Measurements from ENCODE around the gene SHISA6. TPM values are rescaled to one million over a fixed set of nuclear protein-coding genes. Genes with fewer than 3 reads are reported as not detected.

SHISA6 gene
- total RNA-seq, 8 experiments from 2014 or later: 0.14 to 23.0 (median 7.9) TPM

DNA sequence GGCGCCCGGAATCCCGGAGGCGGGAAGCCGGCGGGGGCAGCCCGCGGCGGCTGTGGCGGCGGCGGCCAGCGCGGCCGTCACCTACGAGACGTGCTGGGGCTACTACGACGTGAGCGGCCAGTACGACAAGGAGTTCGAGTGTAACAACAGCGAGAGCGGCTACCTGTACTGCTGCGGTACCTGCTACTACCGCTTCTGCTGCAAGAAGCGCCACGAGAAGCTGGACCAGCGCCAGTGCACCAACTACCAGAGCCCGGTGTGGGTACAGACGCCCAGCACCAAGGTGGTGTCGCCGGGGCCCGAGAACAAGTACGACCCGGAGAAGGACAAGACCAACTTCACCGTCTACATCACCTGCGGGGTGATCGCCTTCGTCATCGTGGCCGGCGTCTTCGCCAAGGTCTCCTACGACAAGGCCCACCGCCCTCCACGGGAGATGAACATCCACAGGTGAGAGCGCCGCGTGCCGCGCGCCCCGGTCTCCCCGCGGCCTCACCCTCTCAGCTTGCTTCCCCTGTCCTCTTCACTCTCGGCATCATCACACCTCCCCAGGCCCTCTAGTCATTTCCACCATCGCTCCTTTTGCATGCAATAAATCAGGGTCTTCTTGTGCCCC, 706 bp downstream of the SHISA6 start:
- in situ Hi-C loops (cut with MboI; ENCODE audit: low pct_unique_long_range_greater_than_20kb in 2 of 9, low sequenced_read_pairs in 9 of 9, unreplicated experiment in 9 of 9): loop anchor here in 2 of 9 experiments (25.0 kb wide), 2 partner anchors 371 to 396 kb away; no protein-coding TSS in a partner anchor
- peak overlapping the region; percentile 60 to 73 (median 71) for H3K4me3 ChIP-seq
- peak overlapping the region in 1 of 2 donors; percentile 60 for H3K27ac ChIP-seq
- H3K4me1 ChIP-seq (replicated peaks in 1 of 2): peaks cover 42 to 57% of the 10 kb centered on the region in 2 donors
- WGBS, 10 experiments: 4 to 58% methylated on average over 5 to 6 of the region's 58 CpGs; no CpG with 5 or more reads in 8 of the 10 experiments
- no peak for ATAC-seq (replicated peaks in 6 of 8)

GRCh38 chr17:11242411-11242810, 1.4 kb downstream of the SHISA6 start:
- WGBS, 10 experiments: 40 to 100% (median 79%) methylated on average over 1 to 7 of the region's 9 CpGs; no CpG with 5 or more reads in 1 of the 10 experiments
- ATAC-seq (replicated peaks in 6 of 8): no peak
- peak overlapping the region; percentile 60 to 73 (median 71) for H3K4me3 ChIP-seq
- in situ Hi-C loops (cut with MboI; ENCODE audit: low pct_unique_long_range_greater_than_20kb in 2 of 9, low sequenced_read_pairs in 9 of 9, unreplicated experiment in 9 of 9): loop anchor here in 2 of 9 experiments (25.0 kb wide), 2 partner anchors 370 to 395 kb away; no protein-coding TSS in a partner anchor
- peaks cover 49 to 64% of the 10 kb centered on the region in 2 donors for H3K4me1 ChIP-seq (replicated peaks in 1 of 2)
- H3K27ac ChIP-seq: no peak overlapping the region

GRCh38 chr17:11244776-11245175, 3.8 kb downstream of the SHISA6 start:
- peak in 4 of 8 experiments; percentile 7 to 31 (median 16) for ATAC-seq (replicated peaks in 6 of 8)
- Histone ChIP-seq H3K4me3 (no peak overlapping the region), H3K27ac (peak overlapping the region in 1 of 2 donors; percentile 26), H3K4me1 (replicated peaks in 1 of 2) (peaks cover 63 to 72% of the 10 kb centered on the region in 2 donors)
- WGBS, 10 experiments: 27 to 83% (median 67%) methylated on average over 1 to 5 of the region's 6 CpGs; no CpG with 5 or more reads in 3 of the 10 experiments
- in situ Hi-C loops (cut with MboI; ENCODE audit: low pct_unique_long_range_greater_than_20kb in 2 of 9, low sequenced_read_pairs in 9 of 9, unreplicated experiment in 9 of 9): loop anchor here in 2 of 9 experiments (25.0 kb wide), 2 partner anchors 368 to 393 kb away; no protein-coding TSS in a partner anchor

GRCh38 chr17:11245187-11245586, 4.2 kb downstream of the SHISA6 start:
- Histone ChIP-seq H3K4me3 (no peak overlapping the region), H3K4me1 (replicated peaks in 1 of 2) (peaks cover 67 to 76% of the 10 kb centered on the region in 2 donors), H3K27ac (peak overlapping the region; percentile 21 to 26)
- in situ Hi-C loops (cut with MboI; ENCODE audit: low pct_unique_long_range_greater_than_20kb in 2 of 9, low sequenced_read_pairs in 9 of 9, unreplicated experiment in 9 of 9): loop anchor here in 2 of 9 experiments (25.0 kb wide), 2 partner anchors 367 to 392 kb away; no protein-coding TSS in a partner anchor
- 0 to 93% (median 40%) methylated on average over 1 to 6 of the region's 7 CpGs; no CpG with 5 or more reads in 1 of the 10 experiments for WGBS, 10 experiments
- ATAC-seq (replicated peaks in 6 of 8): no peak

GRCh38 chr17:11245791-11246190, 4.8 kb downstream of the SHISA6 start:
- in situ Hi-C loops (cut with MboI; ENCODE audit: low pct_unique_long_range_greater_than_20kb in 2 of 9, low sequenced_read_pairs in 9 of 9, unreplicated experiment in 9 of 9): loop anchor here in 2 of 9 experiments (25.0 kb wide), 2 partner anchors 367 to 392 kb away; no protein-coding TSS in a partner anchor
- H3K27ac ChIP-seq: no peak overlapping the region
- H3K4me1 ChIP-seq (replicated peaks in 1 of 2): peaks cover 73 to 82% of the 10 kb centered on the region in 2 donors
- WGBS, 10 experiments: 0 to 90% (median 55%) methylated on average over 1 to 3 of the region's 3 CpGs; no CpG with 5 or more reads in 1 of the 10 experiments
- ATAC-seq (replicated peaks in 6 of 8): no peak
- no peak overlapping the region for H3K4me3 ChIP-seq

DNA sequence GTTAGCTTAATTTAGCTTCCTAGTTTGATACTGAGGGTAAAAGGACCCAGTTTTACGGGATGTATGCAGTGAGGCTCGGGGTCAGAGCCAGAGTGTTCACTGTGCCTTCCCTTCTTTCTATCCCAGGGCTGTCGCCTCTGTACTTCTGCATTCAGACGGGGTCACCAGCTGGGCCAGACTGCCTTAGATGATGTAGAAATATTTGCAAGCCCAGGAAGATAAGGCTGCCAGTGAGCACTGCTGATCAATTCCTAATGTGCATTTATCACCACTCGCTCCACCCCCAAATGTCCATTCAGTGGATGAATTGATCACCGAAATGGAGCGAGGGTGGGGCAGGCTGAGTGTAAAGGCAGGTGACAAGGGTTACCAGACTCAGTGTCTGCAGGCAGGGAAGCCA, 9.1 kb downstream of the SHISA6 start:
- in situ Hi-C loops (cut with MboI; ENCODE audit: low pct_unique_long_range_greater_than_20kb in 2 of 9, low sequenced_read_pairs in 9 of 9, unreplicated experiment in 9 of 9): no loop called here
- H3K4me1 ChIP-seq (replicated peaks in 1 of 2): peaks cover 55 to 57% of the 10 kb centered on the region in 2 donors
- H3K4me3 ChIP-seq: no peak overlapping the region
- 0 to 100% (median 64%) methylated on average over 1 to 7 of the region's 7 CpGs; no CpG with 5 or more reads in 4 of the 10 experiments for WGBS, 10 experiments
- H3K27ac ChIP-seq: peak overlapping the region; percentile 45 to 57
- ATAC-seq (replicated peaks in 6 of 8): peak in 4 of 8 experiments; percentile 39 to 80 (median 66)

- peak in 1 of 8 experiments; percentile 18 for ATAC-seq (replicated peaks in 6 of 8)
- in situ Hi-C loops (cut with MboI; ENCODE audit: low pct_unique_long_range_greater_than_20kb in 2 of 9, low sequenced_read_pairs in 9 of 9, unreplicated experiment in 9 of 9): no loop called here
- WGBS, 10 experiments: 0 to 90% (median 61%) methylated on average over 1 to 5 of the region's 11 CpGs; no CpG with 5 or more reads in 4 of the 10 experiments
- Histone ChIP-seq H3K4me3 (no peak overlapping the region), H3K27ac (no peak overlapping the region), H3K4me1 (replicated peaks in 1 of 2) (peaks cover 43 to 45% of the 10 kb centered on the region in 2 donors)
Measured at GRCh38 chr17:11251561-11252107, 10.6 kb downstream of the SHISA6 start.

- ATAC-seq (replicated peaks in 6 of 8): no peak
- H3K4me3 ChIP-seq: no peak overlapping the region
- H3K4me1 ChIP-seq (replicated peaks in 1 of 2): peaks cover 41 to 44% of the 10 kb centered on the region in 2 donors
- H3K27ac ChIP-seq: no peak overlapping the region
- 0 to 100% (median 40%) methylated on average over 1 to 6 of the region's 11 CpGs; no CpG with 5 or more reads in 1 of the 10 experiments for WGBS, 10 experiments
- in situ Hi-C loops (cut with MboI; ENCODE audit: low pct_unique_long_range_greater_than_20kb in 2 of 9, low sequenced_read_pairs in 9 of 9, unreplicated experiment in 9 of 9): no loop called here
Measured at GRCh38 chr17:11252146-11252545, 11.1 kb downstream of the SHISA6 start.

GRCh38 chr17:11256877-11257276, 15.9 kb downstream of the SHISA6 start:
- WGBS, 10 experiments: 0 to 80% (median 14%) methylated on average over 1 to 8 of the region's 11 CpGs; no CpG with 5 or more reads in 2 of the 10 experiments
- H3K4me1 ChIP-seq (replicated peaks in 1 of 2): peaks cover 11 to 14% of the 10 kb centered on the region in 2 donors
- H3K4me3 ChIP-seq: no peak overlapping the region
- ATAC-seq (replicated peaks in 6 of 8): peak in 4 of 8 experiments; percentile 92 to 98 (median 97)
- no peak overlapping the region for H3K27ac ChIP-seq
- in situ Hi-C loops (cut with MboI; ENCODE audit: low pct_unique_long_range_greater_than_20kb in 2 of 9, low sequenced_read_pairs in 9 of 9, unreplicated experiment in 9 of 9): no loop called here

DNA sequence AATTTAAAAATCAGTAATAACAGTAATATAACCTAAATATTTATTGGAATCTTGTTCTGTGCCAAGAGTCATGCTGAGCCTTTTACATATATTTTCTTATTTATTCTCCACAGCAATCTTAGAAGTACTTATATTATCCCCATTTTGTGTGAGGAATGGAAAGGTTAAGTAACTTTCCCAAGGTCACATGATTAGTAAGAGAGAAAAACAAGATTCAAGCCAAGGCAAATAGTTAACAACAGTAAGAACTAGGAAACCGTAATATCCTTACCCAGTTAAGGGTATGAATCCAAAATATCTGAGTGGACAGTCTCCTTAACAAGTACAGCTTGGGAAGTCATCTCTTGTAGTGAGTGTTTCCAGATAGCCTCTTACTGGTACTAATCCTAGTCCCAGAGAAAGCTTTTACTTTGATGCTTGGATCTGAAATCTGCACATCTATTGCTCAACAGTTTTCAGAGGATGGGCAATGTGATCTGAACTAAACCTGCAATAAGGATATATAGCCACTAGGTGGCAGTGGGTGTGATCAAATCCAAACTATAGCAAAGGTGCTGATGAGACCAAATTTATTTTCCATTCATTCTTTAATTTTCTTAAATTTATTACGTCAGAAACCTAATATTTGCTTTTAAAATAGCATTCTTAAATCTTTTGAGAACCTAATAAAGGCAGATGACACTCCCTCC, 23.3 kb downstream of the SHISA6 start:
- peaks cover 10 to 15% of the 10 kb centered on the region in 2 donors for H3K4me1 ChIP-seq (replicated peaks in 1 of 2)
- WGBS, 10 experiments: 0 to 100% (median 67%) methylated on average over 1 to 2 of the region's 2 CpGs
- no peak for ATAC-seq (replicated peaks in 6 of 8)
- H3K4me3 ChIP-seq: no peak overlapping the region
- in situ Hi-C loops (cut with MboI; ENCODE audit: low pct_unique_long_range_greater_than_20kb in 2 of 9, low sequenced_read_pairs in 9 of 9, unreplicated experiment in 9 of 9): no loop called here
- H3K27ac ChIP-seq: no peak overlapping the region

- 0 to 100% (median 50%) methylated on average over 1 of the region's 1 CpG; no CpG with 5 or more reads in 7 of the 10 experiments for WGBS, 10 experiments
- in situ Hi-C loops (cut with MboI; ENCODE audit: low pct_unique_long_range_greater_than_20kb in 2 of 9, low sequenced_read_pairs in 9 of 9, unreplicated experiment in 9 of 9): no loop called here
- ATAC-seq (replicated peaks in 6 of 8): peak in 4 of 8 experiments; percentile 85 to 96 (median 90)
- Histone ChIP-seq H3K4me1 (replicated peaks in 1 of 2) (peaks cover 9 to 10% of the 10 kb centered on the region in 2 donors), H3K4me3 (no peak overlapping the region), H3K27ac (no peak overlapping the region)
Measured at GRCh38 chr17:11267999-11268575, 27.1 kb downstream of the SHISA6 start.

DNA sequence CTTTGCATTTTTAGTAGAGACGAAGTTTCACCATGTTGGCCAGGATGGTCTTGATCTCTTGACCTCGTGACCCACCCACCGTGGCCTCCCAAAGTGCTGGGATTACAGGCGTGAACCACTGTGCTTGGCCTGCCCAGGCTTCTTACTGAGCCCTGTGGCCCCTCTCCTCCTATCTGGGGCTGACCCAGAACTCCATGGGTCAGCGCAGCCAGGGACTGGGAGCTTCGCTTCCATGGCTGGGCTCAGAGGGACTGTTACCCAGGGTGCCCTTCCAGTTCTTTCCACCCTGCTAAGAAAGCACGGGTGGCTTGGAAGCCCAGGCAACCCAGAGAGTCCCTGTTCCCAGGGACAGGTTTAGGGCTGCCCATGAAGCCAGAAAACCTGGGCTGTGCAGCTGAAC, 28.2 kb downstream of the SHISA6 start:
- Histone ChIP-seq H3K27ac (no peak overlapping the region), H3K4me1 (replicated peaks in 1 of 2) (peaks cover 9 to 10% of the 10 kb centered on the region in 2 donors), H3K4me3 (no peak overlapping the region)
- 20 to 100% (median 47%) methylated on average over 1 to 4 of the region's 7 CpGs; no CpG with 5 or more reads in 3 of the 10 experiments for WGBS, 10 experiments
- ATAC-seq (replicated peaks in 6 of 8): no peak
- in situ Hi-C loops (cut with MboI; ENCODE audit: low pct_unique_long_range_greater_than_20kb in 2 of 9, low sequenced_read_pairs in 9 of 9, unreplicated experiment in 9 of 9): no loop called here
